GM12874 (cell line): ENCODE results near the gene EFCAB9.

Source experiments
- TF ChIP-seq, protein P1 (sequence below): IDR thresholded peaks from 2 replicates; pipeline ENCODE4 v1.5.1; 2011; ENCODE audit warnings: low read depth, mild to moderate bottlenecking, control low read depth, low read length, moderate library complexity; ENCODE audit not compliant: insufficient read depth

The EFCAB9 gene

GRCh38 chr5:172162323-172162986 lies 31.5 kb upstream of the EFCAB9 start:
- TF ChIP-seq, protein P1, sequence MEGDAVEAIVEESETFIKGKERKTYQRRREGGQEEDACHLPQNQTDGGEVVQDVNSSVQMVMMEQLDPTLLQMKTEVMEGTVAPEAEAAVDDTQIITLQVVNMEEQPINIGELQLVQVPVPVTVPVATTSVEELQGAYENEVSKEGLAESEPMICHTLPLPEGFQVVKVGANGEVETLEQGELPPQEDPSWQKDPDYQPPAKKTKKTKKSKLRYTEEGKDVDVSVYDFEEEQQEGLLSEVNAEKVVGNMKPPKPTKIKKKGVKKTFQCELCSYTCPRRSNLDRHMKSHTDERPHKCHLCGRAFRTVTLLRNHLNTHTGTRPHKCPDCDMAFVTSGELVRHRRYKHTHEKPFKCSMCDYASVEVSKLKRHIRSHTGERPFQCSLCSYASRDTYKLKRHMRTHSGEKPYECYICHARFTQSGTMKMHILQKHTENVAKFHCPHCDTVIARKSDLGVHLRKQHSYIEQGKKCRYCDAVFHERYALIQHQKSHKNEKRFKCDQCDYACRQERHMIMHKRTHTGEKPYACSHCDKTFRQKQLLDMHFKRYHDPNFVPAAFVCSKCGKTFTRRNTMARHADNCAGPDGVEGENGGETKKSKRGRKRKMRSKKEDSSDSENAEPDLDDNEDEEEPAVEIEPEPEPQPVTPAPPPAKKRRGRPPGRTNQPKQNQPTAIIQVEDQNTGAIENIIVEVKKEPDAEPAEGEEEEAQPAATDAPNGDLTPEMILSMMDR = no peak

DNA sequence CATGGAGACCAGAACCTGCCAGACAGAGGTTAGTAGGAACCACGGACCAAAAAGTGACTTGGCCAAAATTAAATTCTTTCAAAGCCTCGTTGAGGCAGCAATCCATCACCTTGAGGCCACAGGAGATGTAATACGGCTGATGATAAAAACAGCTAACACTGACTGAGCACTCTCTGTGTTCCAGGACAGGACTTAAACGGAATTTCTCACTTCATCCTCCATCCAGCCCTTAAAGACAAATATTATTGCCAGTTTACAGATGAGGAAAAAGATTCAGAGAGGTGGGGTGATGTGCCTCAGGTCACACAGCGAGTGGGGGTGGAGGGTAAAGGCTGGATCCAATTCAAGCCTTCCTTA lies 31.0 kb upstream of the EFCAB9 start:
- TF ChIP-seq, protein P1 = no peak

- TF ChIP-seq, protein P1 = no peak
Measured at GRCh38 chr5:172163346-172163745, 30.6 kb upstream of the EFCAB9 start.

GRCh38 chr5:172164769-172165212 lies 29.2 kb upstream of the EFCAB9 start:
- TF ChIP-seq, protein P1 = no peak

DNA sequence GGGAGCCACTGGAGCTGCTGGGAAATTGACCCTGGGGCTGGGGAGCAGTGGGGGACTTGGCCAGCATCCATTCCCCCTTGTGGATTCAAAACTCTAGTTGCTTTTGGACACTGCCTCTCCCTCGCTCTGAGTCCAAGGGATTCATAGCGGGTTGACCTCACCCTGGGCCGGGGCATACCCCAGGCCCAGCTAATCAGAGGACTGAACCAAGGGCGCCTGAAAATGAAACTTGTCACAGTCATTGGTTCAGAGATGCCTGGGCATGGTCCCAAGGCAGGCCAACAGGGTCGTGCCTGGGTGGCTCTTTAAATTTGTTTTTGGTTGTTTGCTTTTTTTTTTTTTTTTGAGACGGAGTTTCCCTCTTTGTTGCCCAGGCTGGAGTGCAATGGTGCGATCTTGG lies 28.5 kb upstream of the EFCAB9 start:
- TF ChIP-seq, protein P1 = no peak

- TF ChIP-seq, protein P1 = no peak
Measured at GRCh38 chr5:172166030-172166826, 27.7 kb upstream of the EFCAB9 start.

GRCh38 chr5:172167895-172168294 lies 26.1 kb upstream of the EFCAB9 start:
- TF ChIP-seq, protein P1 = no peak
